BJ (cell line): ENCODE measurements around the gene DHRS7B. TPM values are rescaled to one million over a fixed set of nuclear protein-coding genes. Genes with fewer than 3 reads are reported as not detected.

ENCODE experiments used
- CTCF ChIA-PET: fragments of 350-600 bp; formaldehyde crosslinking; extraction: SDS; loops from one replicate; lab custom pipeline; 2021; ENCODE audit warnings: antibody characterized with exemption, inconsistent platforms; lab: Yijun Ruan, JAX
- POLR2A ChIA-PET: fragments of 300-600 bp; sonication (Branson Sonifier 250); formaldehyde crosslinking; extraction: SDS; loops from one replicate; lab custom pipeline; 2021; ENCODE audit warnings: antibody characterized with exemption; lab: Charles Lee
- DNase-seq: peaks from one replicate; pipeline ENCODE4 v3.0.0-alpha.2; 2011; ENCODE audit warnings: low read depth
- H3K27me3 ChIP-seq: 2 replicates; pipeline ENCODE4 v1.6.0; 2011; ENCODE audit warnings: low read length; ENCODE audit not compliant: control insufficient read depth, insufficient read depth
- H3K36me3 ChIP-seq: 2 replicates; pipeline ENCODE4 v1.5.1; 2011; ENCODE audit warnings: low read length; ENCODE audit not compliant: control insufficient read depth, insufficient read depth
- H3K4me3 ChIP-seq: 2 replicates; pipeline ENCODE4 v1.5.1; 2011; ENCODE audit warnings: low read depth, mild to moderate bottlenecking, control low read depth, low read length
- polyA plus RNA-seq: library from polyadenylated mRNA; depleted of rRNA; stranded (reverse); fragments of >200 nt; gene quantifications from 2 replicates; pipeline ENCODE4 v1.2.3, GENCODE V29; 2011
- TF ChIP-seq, protein P1 (sequence below): IDR thresholded peaks from 2 replicates; pipeline ENCODE4 v1.5.1; 2011; ENCODE audit warnings: low read depth, mild to moderate bottlenecking, control low read depth, inconsistent platforms, low read length, moderate library complexity; ENCODE audit not compliant: insufficient read depth

The DHRS7B gene
- polyA plus RNA-seq, 1 experiment = 47.0 TPM

DNA sequence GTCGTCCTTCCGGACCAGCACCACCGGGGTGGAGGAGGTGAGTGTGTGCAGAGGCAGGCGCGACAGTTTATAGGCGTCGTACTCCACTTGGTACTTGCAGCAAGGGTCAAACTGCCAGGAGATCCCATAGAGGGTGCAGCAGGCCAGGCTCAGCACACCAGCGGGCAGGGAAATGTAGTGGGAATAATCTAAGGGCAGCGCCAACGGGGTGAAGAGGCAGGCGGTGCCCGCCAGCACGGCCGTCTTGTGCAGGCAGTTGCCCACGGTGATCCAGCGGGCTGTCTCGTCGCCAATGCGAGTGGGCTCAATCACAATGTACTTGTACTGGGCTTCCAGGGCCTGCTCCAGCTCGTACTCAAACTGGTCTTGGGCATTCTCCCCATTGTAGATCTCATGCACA lies 71.6 kb downstream of the DHRS7B start:
- TF ChIP-seq, protein P1, sequence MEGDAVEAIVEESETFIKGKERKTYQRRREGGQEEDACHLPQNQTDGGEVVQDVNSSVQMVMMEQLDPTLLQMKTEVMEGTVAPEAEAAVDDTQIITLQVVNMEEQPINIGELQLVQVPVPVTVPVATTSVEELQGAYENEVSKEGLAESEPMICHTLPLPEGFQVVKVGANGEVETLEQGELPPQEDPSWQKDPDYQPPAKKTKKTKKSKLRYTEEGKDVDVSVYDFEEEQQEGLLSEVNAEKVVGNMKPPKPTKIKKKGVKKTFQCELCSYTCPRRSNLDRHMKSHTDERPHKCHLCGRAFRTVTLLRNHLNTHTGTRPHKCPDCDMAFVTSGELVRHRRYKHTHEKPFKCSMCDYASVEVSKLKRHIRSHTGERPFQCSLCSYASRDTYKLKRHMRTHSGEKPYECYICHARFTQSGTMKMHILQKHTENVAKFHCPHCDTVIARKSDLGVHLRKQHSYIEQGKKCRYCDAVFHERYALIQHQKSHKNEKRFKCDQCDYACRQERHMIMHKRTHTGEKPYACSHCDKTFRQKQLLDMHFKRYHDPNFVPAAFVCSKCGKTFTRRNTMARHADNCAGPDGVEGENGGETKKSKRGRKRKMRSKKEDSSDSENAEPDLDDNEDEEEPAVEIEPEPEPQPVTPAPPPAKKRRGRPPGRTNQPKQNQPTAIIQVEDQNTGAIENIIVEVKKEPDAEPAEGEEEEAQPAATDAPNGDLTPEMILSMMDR = no peak
- Histone ChIP-seq H3K27me3 (no peaks in the 10 kb centered on the region), H3K36me3 (peaks cover 19% of the 10 kb centered on the region), H3K4me3 (no peak overlapping the region)
- ChIA-PET POLR2A (no interaction called here), CTCF (no interaction called here)
- no peak for DNase-seq

DNA sequence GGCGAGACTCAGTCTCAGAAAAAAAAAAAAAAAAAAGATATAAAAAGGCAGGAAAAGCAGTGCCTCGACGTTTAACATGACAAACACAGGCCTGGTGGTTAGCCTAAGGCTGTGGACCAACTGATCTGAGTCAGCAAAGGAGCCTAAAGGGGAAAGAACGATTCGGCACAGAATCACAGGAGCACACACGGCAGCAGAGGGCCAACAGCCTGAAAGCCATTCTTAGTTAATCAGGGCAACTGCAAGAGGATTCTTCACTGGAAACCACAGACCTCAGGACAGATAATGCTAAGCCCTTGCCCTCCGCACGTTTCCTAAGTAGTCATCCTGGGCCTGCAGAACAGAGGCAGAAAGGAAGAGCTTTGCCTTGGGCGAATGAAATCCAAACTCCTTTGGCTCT lies 72.5 kb downstream of the DHRS7B start:
- no peaks in the 10 kb centered on the region for H3K27me3 ChIP-seq
- no peak overlapping the region for H3K4me3 ChIP-seq
- DNase-seq = peak; percentile 83
- POLR2A ChIA-PET = no interaction called here
- H3K36me3 ChIP-seq = peaks cover 19% of the 10 kb centered on the region
- CTCF ChIA-PET = interaction anchor here (1.8 kb wide), 1 partner anchor 14 kb away, joined by 5 read pairs; the partner anchor contains the start of gene TMEM11
- TF ChIP-seq, protein P1 = no peak

DNA sequence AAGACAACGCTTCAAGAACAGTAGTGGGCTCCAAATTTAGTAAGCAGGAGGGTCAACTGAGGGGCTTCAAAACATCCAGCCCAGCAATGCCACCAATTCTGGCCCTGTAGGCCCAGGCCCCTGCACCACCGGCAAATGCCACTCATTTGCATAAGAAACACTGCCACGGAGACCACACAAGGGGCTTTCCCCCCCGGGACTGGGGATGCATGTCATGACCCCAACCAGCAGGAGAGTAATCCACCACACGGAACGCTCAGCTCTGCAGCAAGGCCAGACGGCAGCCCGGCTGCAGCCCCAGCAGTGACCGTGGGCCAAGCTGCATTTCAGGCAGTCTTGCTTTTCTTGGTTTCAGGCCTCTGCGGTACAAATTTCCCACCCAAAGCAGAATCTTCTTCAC lies 73.1 kb downstream of the DHRS7B start:
- TF ChIP-seq, protein P1 = no peak
- no peak for DNase-seq
- ChIA-PET POLR2A (no interaction called here), CTCF (interaction anchor here (0.8 to 2.1 kb wide), 4 partner anchors 12 to 81 kb away, joined by 3 to 9 read pairs (median 5); partner anchors contain the start of gene TMEM11)
- no peaks in the 10 kb centered on the region for H3K27me3 ChIP-seq
- H3K4me3 ChIP-seq = no peak overlapping the region
- peaks cover 19% of the 10 kb centered on the region for H3K36me3 ChIP-seq

DNA sequence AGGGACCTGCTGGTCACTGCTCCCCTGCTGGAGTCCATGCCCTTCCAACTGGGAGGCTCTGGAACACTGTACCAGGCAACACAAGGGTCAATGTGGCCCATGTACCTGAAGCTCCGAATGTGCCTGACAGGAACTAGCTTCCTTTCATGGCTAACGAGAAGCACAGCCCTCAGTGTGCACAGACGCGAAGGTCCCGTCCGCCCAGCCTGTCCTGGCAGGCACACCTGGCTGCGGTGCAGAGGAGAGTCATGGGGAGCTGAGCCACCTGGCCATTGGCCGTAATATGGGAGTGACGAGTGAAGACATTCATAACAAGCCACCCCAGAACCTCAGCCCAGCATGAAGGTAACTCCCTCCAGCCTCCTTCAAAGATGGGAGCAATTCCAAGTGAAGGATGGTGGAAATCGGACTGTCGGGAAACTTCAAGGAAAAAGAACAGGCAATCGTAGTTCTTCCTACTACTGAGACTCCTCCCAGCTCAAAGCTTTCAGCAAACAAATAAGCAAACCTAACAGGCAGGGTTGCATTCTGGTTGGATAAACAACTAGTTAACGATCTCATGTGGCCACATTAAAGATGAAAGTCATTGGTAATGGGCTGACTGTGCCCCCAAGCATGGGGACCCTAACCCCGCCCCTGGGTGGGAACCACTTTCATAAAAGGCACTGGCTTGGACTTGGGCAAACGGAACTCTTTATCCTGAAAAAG lies 74.0 kb downstream of the DHRS7B start:
- H3K4me3 ChIP-seq = no peak overlapping the region
- H3K36me3 ChIP-seq = peaks cover 17% of the 10 kb centered on the region
- no peak for DNase-seq
- ChIA-PET CTCF (interaction anchor here (0.8 to 2.4 kb wide), 6 partner anchors 11 to 81 kb away, joined by 3 to 9 read pairs (median 5); partner anchors contain the start of gene TMEM11), POLR2A (no interaction called here)
- TF ChIP-seq, protein P1 = no peak
- H3K27me3 ChIP-seq = no peaks in the 10 kb centered on the region

DNA sequence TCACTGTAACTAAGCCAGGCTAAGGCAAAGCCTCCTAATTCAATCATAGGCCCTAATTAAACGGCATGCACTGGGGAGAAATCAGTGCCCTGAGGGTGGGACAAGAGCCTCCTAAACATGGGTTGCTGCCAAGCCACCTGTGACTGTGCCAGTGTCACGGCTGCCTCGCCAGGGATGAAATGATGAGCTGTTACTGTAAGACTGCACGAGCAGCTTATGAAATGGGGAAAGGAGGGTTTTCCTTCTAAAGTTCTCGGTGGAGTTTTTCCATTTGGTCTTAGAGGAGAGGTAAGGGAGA lies 74.5 kb downstream of the DHRS7B start:
- no peak for DNase-seq
- no peaks in the 10 kb centered on the region for H3K27me3 ChIP-seq
- ChIA-PET CTCF (interaction anchor here (1.0 to 2.4 kb wide), 4 partner anchors 10 to 82 kb away, joined by 3 to 9 read pairs (median 5); no protein-coding TSS in a partner anchor), POLR2A (no interaction called here)
- TF ChIP-seq, protein P1 = no peak
- no peak overlapping the region for H3K4me3 ChIP-seq
- H3K36me3 ChIP-seq = peaks cover 16% of the 10 kb centered on the region
